VCaP (cell line): ENCODE results near the gene TPI1.

Experiments
- H3K27ac ChIP-seq: fragments of 450-650 bp; 2 replicates; pipeline ENCODE4 v1.5.1; 2017
- TF ChIP-seq, protein P1 (sequence below): fragments of 450-650 bp; conservative IDR thresholded peaks from 2 replicates; pipeline ENCODE4 v1.5.1; 2017; ENCODE audit warnings: mild to moderate bottlenecking, moderate library complexity

TPI1 gene

GRCh38 chr12:6836851-6837250, 30.5 kb upstream of the TPI1 start:
- H3K27ac ChIP-seq = no peak overlapping the region
- TF ChIP-seq, protein P1, sequence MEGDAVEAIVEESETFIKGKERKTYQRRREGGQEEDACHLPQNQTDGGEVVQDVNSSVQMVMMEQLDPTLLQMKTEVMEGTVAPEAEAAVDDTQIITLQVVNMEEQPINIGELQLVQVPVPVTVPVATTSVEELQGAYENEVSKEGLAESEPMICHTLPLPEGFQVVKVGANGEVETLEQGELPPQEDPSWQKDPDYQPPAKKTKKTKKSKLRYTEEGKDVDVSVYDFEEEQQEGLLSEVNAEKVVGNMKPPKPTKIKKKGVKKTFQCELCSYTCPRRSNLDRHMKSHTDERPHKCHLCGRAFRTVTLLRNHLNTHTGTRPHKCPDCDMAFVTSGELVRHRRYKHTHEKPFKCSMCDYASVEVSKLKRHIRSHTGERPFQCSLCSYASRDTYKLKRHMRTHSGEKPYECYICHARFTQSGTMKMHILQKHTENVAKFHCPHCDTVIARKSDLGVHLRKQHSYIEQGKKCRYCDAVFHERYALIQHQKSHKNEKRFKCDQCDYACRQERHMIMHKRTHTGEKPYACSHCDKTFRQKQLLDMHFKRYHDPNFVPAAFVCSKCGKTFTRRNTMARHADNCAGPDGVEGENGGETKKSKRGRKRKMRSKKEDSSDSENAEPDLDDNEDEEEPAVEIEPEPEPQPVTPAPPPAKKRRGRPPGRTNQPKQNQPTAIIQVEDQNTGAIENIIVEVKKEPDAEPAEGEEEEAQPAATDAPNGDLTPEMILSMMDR = no peak

DNA sequence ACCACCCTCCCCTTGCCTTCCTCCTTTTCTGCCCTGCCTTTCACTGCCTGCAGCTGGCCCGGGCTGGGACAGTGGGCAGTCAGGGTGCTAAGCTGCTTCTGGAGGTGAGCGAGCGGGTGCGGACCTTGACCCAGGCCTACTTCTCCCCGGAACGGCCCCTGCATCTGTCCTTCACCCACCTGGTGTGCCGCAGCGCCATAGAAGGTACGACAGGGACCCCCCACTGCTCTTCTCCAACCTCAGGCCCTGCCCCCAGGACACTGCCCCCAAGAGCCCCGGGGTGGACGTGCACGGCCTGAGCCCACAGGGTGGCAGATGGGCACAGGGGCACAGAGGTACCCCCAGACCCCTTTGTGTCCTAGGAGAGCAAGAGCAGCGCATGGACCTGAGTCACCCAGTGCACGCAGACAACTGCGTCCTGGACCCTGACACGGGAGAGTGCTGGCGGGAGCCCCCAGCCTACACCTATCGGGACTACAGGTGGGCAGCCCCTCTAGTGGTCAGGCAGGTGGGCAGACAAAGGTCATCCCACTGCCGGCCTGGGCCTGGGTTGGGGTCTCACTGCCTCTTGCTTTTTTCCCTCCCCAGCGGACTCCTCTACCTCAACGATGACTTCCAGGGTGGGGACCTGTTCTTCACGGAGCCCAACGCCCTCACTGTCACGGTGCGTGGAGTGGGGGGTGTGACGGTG, 29.8 kb upstream of the TPI1 start:
- no peak overlapping the region for H3K27ac ChIP-seq
- TF ChIP-seq, protein P1 = no peak

GRCh38 chr12:6838854-6839253, 28.5 kb upstream of the TPI1 start:
- TF ChIP-seq, protein P1 = no peak
- H3K27ac ChIP-seq = no peak overlapping the region

GRCh38 chr12:6839482-6840201, 27.7 kb upstream of the TPI1 start:
- TF ChIP-seq, protein P1 = no peak
- no peak overlapping the region for H3K27ac ChIP-seq

DNA sequence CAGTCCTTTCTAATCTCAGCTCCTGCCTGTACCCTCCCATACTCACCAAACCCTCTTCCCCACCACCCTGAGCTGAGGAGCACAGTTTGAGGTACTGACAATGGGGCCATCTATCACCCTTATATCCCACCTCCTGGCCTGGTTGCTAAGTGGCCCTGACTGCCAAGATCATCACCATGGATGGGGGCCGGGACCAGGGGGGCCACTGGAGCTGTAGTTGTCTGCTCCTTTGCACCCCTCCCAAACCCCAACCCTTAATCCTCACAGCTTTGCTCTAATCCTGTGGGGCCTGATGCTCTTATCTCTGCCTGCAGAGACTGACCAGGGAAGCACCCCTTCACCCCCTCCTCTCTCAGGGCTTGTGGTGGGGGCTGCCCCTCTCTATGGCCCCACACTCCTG, 27.0 kb upstream of the TPI1 start:
- H3K27ac ChIP-seq = no peak overlapping the region
- TF ChIP-seq, protein P1 = no peak

DNA sequence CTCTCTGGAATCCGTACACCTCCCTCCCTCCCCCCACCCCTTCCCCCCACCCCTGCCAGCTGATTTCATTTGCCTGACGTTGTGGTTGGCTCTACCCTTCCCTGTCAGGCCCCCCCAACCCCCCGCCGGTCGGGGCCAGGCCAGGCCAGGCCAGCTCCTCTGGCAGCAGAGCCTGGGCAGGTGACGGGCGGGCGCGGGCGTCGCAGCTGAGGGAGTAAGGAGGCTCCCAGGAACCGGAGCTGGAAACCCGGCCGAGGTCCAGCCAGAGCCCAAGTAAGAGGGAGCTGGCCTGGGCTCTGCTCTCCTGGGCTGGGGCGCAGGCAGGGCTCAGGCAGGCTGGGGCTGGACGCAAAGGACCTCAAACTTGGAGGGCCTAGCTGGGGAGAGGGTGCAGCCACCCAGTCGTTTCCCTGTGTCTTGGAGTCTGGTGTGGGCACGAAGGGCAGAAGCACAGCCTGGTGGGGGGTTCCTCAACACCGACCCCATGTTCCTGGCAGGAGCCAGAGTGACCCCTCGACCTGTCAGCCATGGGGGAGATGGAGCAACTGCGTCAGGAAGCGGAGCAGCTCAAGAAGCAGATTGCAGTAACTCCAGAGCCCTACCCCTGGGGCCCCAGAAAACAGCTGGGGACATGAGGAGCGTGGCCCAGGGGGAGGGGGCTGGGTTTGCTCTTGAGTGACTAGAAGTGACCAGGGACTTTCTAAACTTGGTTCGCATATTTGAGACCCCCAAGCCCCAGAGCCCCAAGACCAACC, 26.4 kb upstream of the TPI1 start, which contains the start of gene GNB3:
GNB3 (plus strand) TSS at position 165 of the 755 bp plus-strand sequence; CDS start at position 528, 363 bp downstream.
- TF ChIP-seq, protein P1 = no peak
- no peak within 1 kb of the TSS for H3K27ac ChIP-seq

GRCh38 chr12:6842075-6842474, 25.3 kb upstream of the TPI1 start:
- TF ChIP-seq, protein P1 = no peak
- H3K27ac ChIP-seq = no peak overlapping the region
